NCI-H2081 (cell line): ENCODE data around the gene WWOX.
"Not testable (repeated sequence)": the region's sequence is repeated elsewhere in the genome, so short reads cannot be mapped to it uniquely, and the experiment has no call there.

ENCODE experiments used
- DNase-seq, 2 experiments: peaks; one replicate each; lab custom pipeline; 2025; lab: John Stamatoyannopoulos, UW

The WWOX gene

DNA sequence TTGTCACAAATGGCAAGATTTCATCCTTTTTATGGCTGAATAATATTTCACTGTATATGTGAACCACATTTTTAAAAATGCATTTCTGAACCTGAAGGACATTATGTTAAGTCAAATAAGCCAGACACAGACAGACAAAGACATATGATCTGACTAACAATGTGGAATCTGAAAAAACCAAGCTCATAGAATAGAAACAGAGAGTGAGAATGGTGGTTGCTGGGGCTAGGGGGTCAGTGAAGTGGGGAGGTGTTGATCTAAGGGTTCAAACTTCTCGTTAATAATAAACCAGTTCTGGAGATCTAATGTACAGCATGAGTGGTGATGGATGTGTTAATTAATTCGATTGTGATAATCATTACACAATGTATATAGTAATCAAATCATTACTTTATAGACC, 475.1 kb downstream of the WWOX start:
- DNase-seq, result no peak

- DNase-seq, result no peak
Observed at GRCh38 chr16:78576941-78577340, 477.5 kb downstream of the WWOX start.

DNA sequence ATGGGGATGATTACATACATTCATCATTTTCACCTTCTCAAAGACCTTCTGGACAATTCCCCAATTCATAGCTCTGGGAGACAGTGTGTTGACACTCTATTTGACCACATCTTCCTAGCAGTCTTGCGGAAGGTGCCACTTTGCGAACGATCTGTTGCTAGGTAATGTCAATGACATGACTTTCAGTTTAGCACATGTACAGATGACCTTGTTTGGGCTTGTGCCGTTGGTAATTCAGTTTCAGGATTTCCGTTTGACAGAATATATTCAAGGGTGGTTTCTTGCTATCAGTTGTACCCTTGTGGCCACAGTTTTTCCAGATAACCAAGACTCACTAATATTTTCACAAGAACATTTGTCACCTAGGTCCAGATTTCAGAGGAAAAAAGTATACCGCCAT, 478.2 kb downstream of the WWOX start:
- DNase-seq, result no peak

DNA sequence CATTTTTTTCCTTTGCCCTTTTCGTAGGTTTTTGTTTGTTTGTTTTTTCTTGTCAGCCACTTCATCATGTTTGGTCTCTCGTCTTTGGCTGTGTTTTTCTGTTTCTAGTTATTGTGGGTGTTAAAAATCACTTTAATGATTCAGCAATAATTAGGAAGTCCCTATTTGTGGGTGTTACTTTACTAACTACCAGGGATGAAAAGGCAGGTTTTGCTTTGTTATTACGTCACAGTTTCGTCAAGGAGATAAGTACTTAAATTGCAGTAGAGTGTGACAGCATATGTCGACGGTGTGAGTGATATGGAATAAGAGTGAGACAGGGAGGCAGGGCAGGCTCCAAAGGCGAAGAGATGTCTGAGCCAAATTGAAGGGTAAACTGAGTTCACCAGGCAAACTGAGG, 479.6 kb downstream of the WWOX start:
- no peak for DNase-seq

GRCh38 chr16:78583441-78583840, 484.0 kb downstream of the WWOX start:
- DNase-seq, result no peak

- DNase-seq, result no peak
Observed at GRCh38 chr16:78584213-78584860, 484.9 kb downstream of the WWOX start.

GRCh38 chr16:78584991-78585390, 485.5 kb downstream of the WWOX start:
- DNase-seq, result no peak

DNA sequence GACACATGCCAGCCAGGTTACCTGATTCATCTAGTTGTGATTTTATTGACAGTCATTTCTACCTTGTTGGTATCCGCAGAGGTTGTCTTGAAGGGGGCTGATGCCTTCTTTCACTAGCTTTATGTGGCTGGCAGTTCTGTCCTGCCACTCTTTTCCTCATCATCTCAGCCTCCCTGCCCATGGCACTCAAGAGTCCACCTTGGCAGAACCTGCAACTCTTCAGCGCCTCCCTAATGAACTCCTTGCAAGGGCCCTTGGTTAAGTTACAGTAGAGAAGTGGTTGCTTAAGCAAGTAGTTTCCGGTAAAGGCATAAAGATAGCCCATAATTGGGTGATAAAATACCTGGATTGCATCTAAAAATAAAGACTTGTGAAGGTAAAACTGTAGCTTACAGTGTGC, 489.9 kb downstream of the WWOX start:
- DNase-seq, result no peak

GRCh38 chr16:78591682-78592103, 492.2 kb downstream of the WWOX start:
- no peak for DNase-seq

DNA sequence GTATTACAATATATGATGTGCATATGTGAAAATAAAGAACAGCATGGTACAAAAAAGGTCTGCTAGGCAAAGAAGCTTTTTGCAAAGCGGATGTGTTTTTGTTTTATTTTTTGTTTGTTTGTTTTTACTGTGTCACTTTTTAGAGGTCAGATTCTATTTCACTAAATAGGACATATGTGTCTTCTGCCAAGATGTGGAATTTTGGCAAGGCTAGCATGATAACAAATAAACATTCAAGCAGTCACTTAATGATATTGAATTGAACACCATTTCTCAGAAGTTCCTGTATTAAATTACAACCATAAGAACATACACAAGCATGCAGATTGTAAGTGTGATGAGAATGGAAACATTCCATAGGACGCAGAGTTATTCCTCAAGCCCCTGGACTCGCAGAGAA, 492.7 kb downstream of the WWOX start:
- no peak for DNase-seq

GRCh38 chr16:78593352-78593751, 493.9 kb downstream of the WWOX start:
- DNase-seq, result no peak

- DNase-seq, result no peak
Observed at GRCh38 chr16:78594191-78594590, 494.7 kb downstream of the WWOX start.

DNA sequence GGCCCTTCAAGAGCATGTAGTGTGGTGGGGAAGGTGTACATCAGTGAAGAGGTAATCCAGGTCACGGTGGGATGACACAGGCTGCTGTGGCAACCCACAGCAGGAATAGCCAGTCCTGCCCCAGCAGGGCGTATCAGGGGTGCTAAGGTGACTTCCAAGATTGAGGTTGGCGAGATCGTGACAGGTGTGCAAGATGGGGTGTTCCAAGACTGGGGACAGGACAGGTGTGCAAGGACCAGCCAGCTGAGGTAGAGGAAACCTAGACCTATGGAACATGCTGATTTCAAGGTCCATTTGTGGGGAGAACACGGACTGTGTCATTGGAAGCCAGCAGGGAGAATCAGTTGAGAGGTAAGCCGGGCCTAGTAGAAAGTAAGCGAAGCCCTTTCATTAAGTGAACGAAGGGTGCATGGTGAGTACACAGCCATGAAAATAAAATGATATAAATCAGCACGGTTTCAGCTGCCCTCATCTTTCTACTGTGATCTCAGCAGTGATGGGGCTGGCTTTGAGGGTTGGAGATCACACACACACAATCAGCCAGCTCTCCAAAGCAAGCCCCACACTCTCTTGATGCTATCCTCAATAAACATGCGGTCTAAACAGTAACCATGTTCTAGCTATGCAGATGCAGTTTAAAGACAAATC, 497.0 kb downstream of the WWOX start:
- no peak for DNase-seq

GRCh38 chr16:78596996-78597422, 497.6 kb downstream of the WWOX start:
- DNase-seq, result no peak

GRCh38 chr16:78597809-78598570, 498.5 kb downstream of the WWOX start:
- no peak for DNase-seq

- no peak for DNase-seq
Observed at GRCh38 chr16:78599271-78599670, 499.8 kb downstream of the WWOX start.

- DNase-seq, result not testable (repeated sequence)
Observed at GRCh38 chr16:78604423-78605062, 505.1 kb downstream of the WWOX start.

GRCh38 chr16:78605548-78606101, 506.2 kb downstream of the WWOX start:
- no peak for DNase-seq

DNA sequence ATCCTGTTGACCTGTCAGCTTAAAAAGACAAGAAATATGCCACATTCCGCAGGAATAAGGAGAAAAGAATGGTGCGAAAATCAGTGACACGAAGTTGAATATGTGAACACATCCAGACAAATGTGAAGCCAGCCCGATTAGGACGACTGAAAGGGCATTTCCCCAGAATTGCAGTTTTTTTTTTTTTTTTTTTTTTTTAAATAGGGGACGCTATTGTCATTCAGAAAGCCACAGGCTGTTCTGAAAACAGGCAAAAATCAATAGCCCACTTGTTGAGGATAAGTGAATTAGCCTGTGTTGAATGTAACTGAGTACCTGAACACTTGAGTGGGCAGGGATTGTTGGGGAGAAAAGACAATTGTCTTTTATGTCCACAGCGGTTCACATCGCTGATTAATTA, 507.1 kb downstream of the WWOX start:
- no peak for DNase-seq

DNA sequence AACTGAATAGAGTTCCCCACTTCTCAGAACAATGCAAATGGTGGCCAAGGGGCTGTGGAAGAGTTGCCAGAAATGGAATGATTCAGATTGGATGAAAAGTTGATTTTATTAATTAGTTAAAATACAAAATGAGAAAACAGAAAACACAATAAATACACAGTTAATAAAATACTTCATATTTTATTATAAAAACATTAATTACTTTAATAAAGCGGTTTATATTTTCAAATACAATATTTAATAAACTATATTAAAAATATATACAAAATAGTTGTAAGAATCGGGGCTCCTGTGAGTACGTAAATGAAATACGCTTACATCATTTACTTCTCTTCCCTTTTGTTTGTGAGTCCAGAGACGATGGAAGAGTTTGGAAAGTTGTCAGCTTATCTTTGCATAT, 507.6 kb downstream of the WWOX start:
- no peak for DNase-seq

DNA sequence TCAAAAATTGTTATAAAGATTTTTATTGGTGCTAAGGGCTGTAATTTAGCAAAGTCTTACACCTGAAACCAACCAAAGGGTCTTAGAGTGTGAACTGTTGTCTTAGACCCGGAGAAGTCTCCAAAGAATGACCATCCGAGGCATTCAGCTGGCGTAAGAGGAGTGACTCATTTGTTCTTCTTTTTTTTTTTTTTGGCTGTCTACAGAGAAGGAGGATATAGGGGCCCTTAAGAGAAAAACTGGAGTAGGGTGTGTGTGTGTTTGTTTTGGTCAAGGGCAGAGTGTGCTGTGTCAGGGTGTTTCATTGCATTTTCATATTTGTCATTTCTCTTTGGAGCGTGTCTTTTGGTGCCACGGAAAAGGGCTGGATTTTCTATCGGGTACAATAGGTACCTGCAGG, 508.0 kb downstream of the WWOX start:
- DNase-seq, result no peak

DNA sequence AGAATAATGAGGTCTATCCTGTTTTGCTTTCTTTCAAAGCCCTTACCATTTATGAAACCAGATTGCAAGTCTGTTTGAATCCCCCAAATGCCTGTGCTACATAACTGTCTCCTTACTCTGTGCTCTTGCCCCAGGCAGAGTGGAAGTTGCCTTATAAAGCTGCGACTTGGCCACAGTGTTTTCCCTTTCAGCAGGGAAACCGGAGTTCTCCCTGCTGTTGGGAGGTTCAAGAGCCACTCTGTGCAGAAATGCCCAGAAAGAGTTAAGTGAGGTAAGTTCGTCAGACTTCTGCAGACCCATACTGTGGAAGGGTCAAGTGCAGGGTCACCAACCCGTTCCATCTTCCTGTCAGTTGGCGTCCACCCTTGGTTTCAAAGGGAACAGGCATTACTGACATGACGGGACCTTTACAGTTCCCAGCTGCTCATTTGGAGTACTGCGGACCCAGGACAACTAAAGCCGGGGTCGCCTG, 508.9 kb downstream of the WWOX start:
- DNase-seq, result no peak
